GM12878 (cell line): ENCODE results near the gene PVRIG. TPM values are rescaled to one million over a fixed set of nuclear protein-coding genes. Genes with fewer than 3 reads are reported as not detected.
A peak's percentile ranks its signal among the peaks of the same experiment; 100 is the strongest.

Experiments used
- ATAC-seq: fragments of 200-7000 bp; cut with Tn5 transposase; 3 replicates; pipeline ENCODE4 v1.9.1; 2020; ENCODE audit warnings: mild to moderate bottlenecking, moderate library complexity
- BruUV-seq: library from RNA; stranded (reverse); fragments of 400-500 nt; replicated peaks from 2 replicates; lab custom pipeline; 2021; lab: Mats Ljungman, UMichigan
- CTCF ChIA-PET: fragments of 300-600 bp; sonication (Branson Sonifier 250); formaldehyde crosslinking; extraction: SDS; loops from one replicate; lab custom pipeline; 2021; ENCODE audit warnings: inconsistent platforms; lab: Yijun Ruan, JAX
- POLR2A ChIA-PET: fragments of 350-600 bp; formaldehyde crosslinking; extraction: SDS; loops from one replicate; lab custom pipeline; 2021; ENCODE audit warnings: inconsistent platforms; lab: Charles Lee
- RAD21 ChIA-PET: fragments of 300-600 bp; sonication (Branson Sonifier 250); formaldehyde crosslinking; loops from one replicate; lab custom pipeline; 2023; ENCODE audit warnings: antibody characterized with exemption; ENCODE audit not compliant: unreplicated experiment; lab: Charles Lee
- SMC1A ChIA-PET: fragments of 300-600 bp; sonication (Branson Sonifier 250); formaldehyde crosslinking; loops from one replicate; lab custom pipeline; 2023; ENCODE audit not compliant: unreplicated experiment, uncharacterized antibody; lab: Charles Lee
- DNase-seq: peaks from one replicate; pipeline ENCODE4 v3.0.0-alpha.2; 2011; ENCODE audit warnings: low read depth, low spot score
- FAIRE-seq: peaks from 3 replicates; lab custom pipeline; 2011; peaks lifted over from hg19 to GRCh38; lab: Jason Lieb, UNC
- H2AFZ ChIP-seq: 2 replicates; pipeline ENCODE4 v1.6.0; 2011; ENCODE audit warnings: low read depth, low read length, control low read depth; ENCODE audit not compliant: control insufficient read depth
- H3K27ac ChIP-seq: 2 replicates; pipeline ENCODE4 v1.5.1; 2011; ENCODE audit warnings: control low read depth; ENCODE audit not compliant: control insufficient read depth, insufficient read depth
- H3K27me3 ChIP-seq, 2 experiments: replicated peaks in 1 of 2; 2 replicates each; pipeline versions ENCODE4 v1.6.0 to v1.6.1; 2011; ENCODE audit warnings: low read length in 1 of 2; ENCODE audit not compliant: control insufficient read depth in 2 of 2, insufficient read depth in 2 of 2
- H3K36me3 ChIP-seq, 2 experiments: 2 replicates each; pipeline ENCODE4 v1.5.1; 2011; ENCODE audit warnings: low read length in 1 of 2; ENCODE audit not compliant: control insufficient read depth in 2 of 2, insufficient read depth in 2 of 2
- H3K4me1 ChIP-seq: 2 replicates; pipeline ENCODE4 v1.6.1; 2011; ENCODE audit warnings: mild to moderate bottlenecking, low read length, moderate library complexity, mixed read lengths; ENCODE audit not compliant: control insufficient read depth, insufficient read depth
- H3K4me2 ChIP-seq: 2 replicates; pipeline ENCODE4 v1.6.0; 2011; ENCODE audit warnings: control low read depth; ENCODE audit not compliant: control insufficient read depth, insufficient read depth
- H3K4me3 ChIP-seq: fragments of 200-600 bp; sonication (generic); 2 replicates; pipeline ENCODE4 v1.5.1; 2016
- H3K79me2 ChIP-seq: 2 replicates; pipeline ENCODE4 v1.6.0; 2011; ENCODE audit warnings: low read length; ENCODE audit not compliant: control insufficient read depth, insufficient read depth
- H3K9ac ChIP-seq: 2 replicates; pipeline ENCODE4 v1.8.0; 2011; ENCODE audit warnings: low read length, control low read depth, mixed read lengths; ENCODE audit not compliant: control insufficient read depth, insufficient read depth
- H3K9me3 ChIP-seq: replicated peaks from 3 replicates; pipeline ENCODE4 v1.5.1; 2011; ENCODE audit warnings: mild to moderate bottlenecking, low read length; ENCODE audit not compliant: control insufficient read depth, insufficient read depth
- H4K20me1 ChIP-seq: 2 replicates; pipeline ENCODE4 v1.6.0; 2011; ENCODE audit not compliant: control insufficient read depth, insufficient read depth
- DPF2 ChIP-seq: fragments of 450-650 bp; IDR thresholded peaks from 2 replicates; pipeline ENCODE4 v1.6.1; 2017; ENCODE audit warnings: mild to moderate bottlenecking
- MEF2A ChIP-seq: IDR thresholded peaks from 2 replicates; pipeline ENCODE4 v1.6.1; 2011; ENCODE audit warnings: low read depth, mild to moderate bottlenecking, low read length, moderate library complexity; ENCODE audit not compliant: insufficient read depth
- MEF2B ChIP-seq: fragments of 450-650 bp; IDR thresholded peaks from 2 replicates; pipeline ENCODE4 v1.6.1; 2018; ENCODE audit warnings: mild to moderate bottlenecking, moderate library complexity; ENCODE audit not compliant: partially characterized antibody, poor library complexity, severe bottlenecking
- MTA3 ChIP-seq: IDR thresholded peaks from 2 replicates; pipeline ENCODE4 v1.6.1; 2012; ENCODE audit warnings: low read length, inconsistent platforms, borderline replicate concordance
- NR2C1 ChIP-seq: fragments of 450-650 bp; IDR thresholded peaks from 2 replicates; pipeline ENCODE4 v1.6.1; 2017; ENCODE audit warnings: antibody characterized with exemption, mild to moderate bottlenecking, moderate library complexity
- SUZ12 ChIP-seq: fragments of 200-600 bp; sonication (generic); IDR thresholded peaks from one replicate; pipeline ENCODE4 v1.6.1; 2018; ENCODE audit warnings: antibody characterized with exemption, mild to moderate bottlenecking; ENCODE audit not compliant: unreplicated experiment
- WGBS: methylation state at CpG from one replicate; pipeline ENCODE4 v1.1.6; 2016; ENCODE audit warnings: low lambda C conversion rate; ENCODE audit not compliant: insufficient replicate concordance, insufficient coverage; ENCODE audit errors: missing lambda C conversion rate; 5-methylcytosine and 5-hydroxymethylcytosine counted together
- in situ Hi-C: fragments of 300-500 bp; cut with MboI; formaldehyde crosslinking; loops from 9 replicates; pipeline ENCODE4 v1.14.3; 2018; ENCODE audit warnings: mixed read lengths
- intact Hi-C: fragments of 100-400 bp; cut with micrococcal nuclease; formaldehyde crosslinking; loops from one replicate; pipeline ENCODE4 v1.14.2; 2022; ENCODE audit not compliant: unreplicated experiment
- polyA plus RNA-seq, 11 experiments: library from polyadenylated mRNA; depleted of rRNA in 4 of 11; unstranded in 6 of 11; stranded (reverse) in 5 of 11; fragments of >200 nt; fragmentation: Nextera tagmentation in 4 of 11; fragmentation: Illumina TruSeq in 1 of 11; extraction: Ambion mirVana in 4 of 11; extraction: Trizol in 1 of 11; gene quantifications; 1 replicate in 1 of 11; 2 replicates in 10 of 11; pipeline versions ENCODE4 v1.2.1 to v1.2.3, GENCODE V29; 2011 to 2016; ENCODE audit warnings: inconsistent platforms in 2 of 11, missing spikeins in 2 of 11, low read depth in 1 of 11
- total RNA-seq, 4 experiments: library from RNA; depleted of rRNA in 3 of 4; stranded (reverse); fragments of >200 nt in 3 of 4; fragmentation: Illumina TruSeq in 1 of 4; extraction: Trizol in 1 of 4; gene quantifications; 2 replicates each; pipeline versions ENCODE4 v1.2.1 to v1.2.3, GENCODE V29; 2013 to 2021
- TF ChIP-seq, protein P1 (sequence below): IDR thresholded peaks from 2 replicates; pipeline ENCODE4 v1.6.1; 2012; ENCODE audit warnings: low read depth, low read length, improper control_type of control experiment
- TF ChIP-seq, protein P2 (sequence below): fragments of 450-650 bp; IDR thresholded peaks from 2 replicates; pipeline ENCODE4 v1.6.1; 2016; ENCODE audit warnings: mild to moderate bottlenecking
- TF ChIP-seq, protein P3 (sequence below): fragments of 150-350 bp; IDR thresholded peaks from 2 replicates; pipeline ENCODE4 v1.6.1; 2014; ENCODE audit warnings: mild to moderate bottlenecking, low read depth, low read length

PVRIG gene
- total and polyA plus RNA-seq, 10 of the 15 experiments (the other 5 are each of a cell fraction or from before 2014, with no cell fraction given) = 1.3 to 44.0 (median 17.9) TPM

DNA sequence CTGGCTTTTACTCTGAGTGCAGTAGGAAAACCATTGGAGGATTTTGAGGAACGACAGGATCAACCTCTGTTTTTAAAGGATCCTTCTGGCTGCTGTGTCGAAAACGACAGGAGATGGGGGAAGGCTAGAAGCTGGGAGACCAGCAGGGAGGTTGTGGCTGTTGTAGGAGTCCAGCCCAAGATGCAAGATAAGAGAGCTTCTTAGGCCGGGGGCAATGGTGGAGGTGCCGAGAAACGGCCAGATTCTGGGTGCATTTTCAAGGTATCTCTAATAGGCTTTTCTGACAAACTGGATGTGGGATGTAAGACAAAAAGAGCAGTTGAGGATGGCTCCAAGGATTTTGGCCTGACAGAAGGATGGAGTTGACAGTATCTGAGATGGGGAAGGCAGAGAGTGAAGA, 10.3 kb upstream of the PVRIG start:
- peak overlapping the region; percentile 38; the same call in 1 of the 2 replicates for H3K9ac ChIP-seq
- peaks cover 10% of the 10 kb centered on the region for H3K79me2 ChIP-seq
- no peak overlapping the region for H2AFZ ChIP-seq
- no peak for ATAC-seq
- BruUV-seq = no TSS peak
- H3K27me3 ChIP-seq = no peaks in the 10 kb centered on the region
- no peaks in the 10 kb centered on the region for H4K20me1 ChIP-seq
- no peaks in the 10 kb centered on the region for H3K9me3 ChIP-seq
- intact Hi-C loops (no loop called here), in situ Hi-C loops (no loop called here)
- no peaks in the 10 kb centered on the region for H3K36me3 ChIP-seq
- RAD21 ChIA-PET = interaction anchor here (1.0 to 3.9 kb wide), 10 partner anchors 9 to 77 kb away, joined by 3 to 33 read pairs (median 8); partner anchors contain the start of genes GAL3ST4 and LAMTOR4
- peaks cover 53% of the 10 kb centered on the region for H3K4me1 ChIP-seq
- H3K4me3 ChIP-seq = peak overlapping the region; percentile 56; the same call in 1 of the 2 replicates
- H3K27ac ChIP-seq = peak overlapping the region; percentile 57
- H3K4me2 ChIP-seq = peak overlapping the region; percentile 80
- 26% methylated on average over 6 of the region's 6 CpGs for WGBS
- FAIRE-seq = no peak
- POLR2A ChIA-PET = interaction anchor here (2.6 to 8.3 kb wide), 4 partner anchors 9 to 61 kb away, joined by 21 to 86 read pairs (median 42); partner anchors contain the start of genes LAMTOR4 and PVRIG
- CTCF ChIA-PET = interaction anchor here (1.2 to 5.7 kb wide), 6 partner anchors 8 to 76 kb away, joined by 3 to 65 read pairs (median 45); partner anchors contain the start of genes GPC2 and PVRIG
- SMC1A ChIA-PET = interaction anchor here (0.6 to 14.7 kb wide), 13 partner anchors 9 to 213 kb away, joined by 3 to 140 read pairs (median 7); partner anchors contain the start of genes GAL3ST4 and PVRIG
- DNase-seq = no peak
- TF ChIP-seq DPF2 (no peak), NR2C1 (no peak), SUZ12 (no peak), MEF2B (no peak), MTA3 (0 out of 2 replicates have a peak, but pooled peaks have one; percentile 42), MEF2A (no peak)
- TF ChIP-seq, protein P1, sequence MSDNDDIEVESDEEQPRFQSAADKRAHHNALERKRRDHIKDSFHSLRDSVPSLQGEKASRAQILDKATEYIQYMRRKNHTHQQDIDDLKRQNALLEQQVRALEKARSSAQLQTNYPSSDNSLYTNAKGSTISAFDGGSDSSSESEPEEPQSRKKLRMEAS = no peak
- TF ChIP-seq, protein P2, sequence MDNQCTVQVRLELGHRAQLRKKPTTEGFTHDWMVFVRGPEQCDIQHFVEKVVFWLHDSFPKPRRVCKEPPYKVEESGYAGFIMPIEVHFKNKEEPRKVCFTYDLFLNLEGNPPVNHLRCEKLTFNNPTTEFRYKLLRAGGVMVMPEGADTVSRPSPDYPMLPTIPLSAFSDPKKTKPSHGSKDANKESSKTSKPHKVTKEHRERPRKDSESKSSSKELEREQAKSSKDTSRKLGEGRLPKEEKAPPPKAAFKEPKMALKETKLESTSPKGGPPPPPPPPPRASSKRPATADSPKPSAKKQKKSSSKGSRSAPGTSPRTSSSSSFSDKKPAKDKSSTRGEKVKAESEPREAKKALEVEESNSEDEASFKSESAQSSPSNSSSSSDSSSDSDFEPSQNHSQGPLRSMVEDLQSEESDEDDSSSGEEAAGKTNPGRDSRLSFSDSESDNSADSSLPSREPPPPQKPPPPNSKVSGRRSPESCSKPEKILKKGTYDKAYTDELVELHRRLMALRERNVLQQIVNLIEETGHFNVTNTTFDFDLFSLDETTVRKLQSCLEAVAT = no peak
- TF ChIP-seq, protein P3, sequence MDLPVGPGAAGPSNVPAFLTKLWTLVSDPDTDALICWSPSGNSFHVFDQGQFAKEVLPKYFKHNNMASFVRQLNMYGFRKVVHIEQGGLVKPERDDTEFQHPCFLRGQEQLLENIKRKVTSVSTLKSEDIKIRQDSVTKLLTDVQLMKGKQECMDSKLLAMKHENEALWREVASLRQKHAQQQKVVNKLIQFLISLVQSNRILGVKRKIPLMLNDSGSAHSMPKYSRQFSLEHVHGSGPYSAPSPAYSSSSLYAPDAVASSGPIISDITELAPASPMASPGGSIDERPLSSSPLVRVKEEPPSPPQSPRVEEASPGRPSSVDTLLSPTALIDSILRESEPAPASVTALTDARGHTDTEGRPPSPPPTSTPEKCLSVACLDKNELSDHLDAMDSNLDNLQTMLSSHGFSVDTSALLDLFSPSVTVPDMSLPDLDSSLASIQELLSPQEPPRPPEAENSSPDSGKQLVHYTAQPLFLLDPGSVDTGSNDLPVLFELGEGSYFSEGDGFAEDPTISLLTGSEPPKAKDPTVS = no peak
